HG02943 (cell line): ENCODE results near the gene OSGEP.

Source experiments
- ATAC-seq: cut with Tn5 transposase; IDR thresholded peaks from one replicate; pipeline ENCODE4 v1.9.1; 2021; ENCODE audit warnings: mild to moderate bottlenecking, low read depth, moderate library complexity; ENCODE audit not compliant: unreplicated experiment

The OSGEP gene

GRCh38 chr14:20454516-20455354 lies at the start of gene OSGEP, which contains the start of gene APEX1:
TSS of gene OSGEP (minus strand) at chr14:20454812. CDS start at chr14:20454683, 129 bp downstream.
TSS of gene APEX1 (plus strand) at chr14:20455226. CDS start at chr14:20455646, 420 bp downstream.
- ATAC-seq = peak; percentile 82

DNA sequence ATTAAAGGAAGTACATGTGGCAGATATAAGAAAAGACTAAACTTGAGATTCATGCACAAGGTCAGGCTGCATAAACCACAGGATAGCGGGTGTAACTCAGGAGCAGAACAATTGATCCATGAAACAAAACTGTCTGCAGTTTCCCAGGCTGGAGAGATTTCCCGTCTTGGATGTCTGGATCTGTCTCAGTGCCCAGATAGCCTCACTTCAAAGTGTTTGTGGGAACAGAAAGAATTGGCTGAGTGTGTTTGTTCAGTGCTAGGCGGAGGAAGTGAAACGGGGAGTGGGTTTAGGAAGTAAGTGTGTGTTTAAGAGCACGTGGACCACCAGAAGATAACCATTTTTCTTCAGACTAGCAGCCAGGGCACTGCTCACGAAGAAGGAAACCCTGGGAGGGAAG lies 49.3 kb upstream of the OSGEP start:
- no peak for ATAC-seq

DNA sequence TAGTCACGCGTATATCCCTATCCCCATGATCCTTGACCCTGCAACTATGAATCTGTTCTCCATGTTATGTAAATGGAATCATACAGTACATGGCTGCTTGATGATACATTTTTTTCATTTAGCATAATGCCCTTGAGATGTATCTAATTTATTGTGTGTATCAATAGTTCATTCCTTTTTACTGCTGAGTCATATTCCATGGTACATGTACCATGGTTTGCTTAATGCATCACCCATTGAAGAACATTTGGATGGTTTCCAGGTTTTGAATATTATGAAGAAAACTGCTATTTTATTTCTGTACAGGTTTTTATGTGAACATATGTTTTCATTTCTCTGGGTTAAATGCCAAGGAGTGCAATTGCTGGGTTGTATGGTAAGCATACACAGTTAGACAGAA lies 46.7 kb upstream of the OSGEP start:
- ATAC-seq = no peak

GRCh38 chr14:20499881-20500280 lies 45.3 kb upstream of the OSGEP start:
- ATAC-seq = no peak

DNA sequence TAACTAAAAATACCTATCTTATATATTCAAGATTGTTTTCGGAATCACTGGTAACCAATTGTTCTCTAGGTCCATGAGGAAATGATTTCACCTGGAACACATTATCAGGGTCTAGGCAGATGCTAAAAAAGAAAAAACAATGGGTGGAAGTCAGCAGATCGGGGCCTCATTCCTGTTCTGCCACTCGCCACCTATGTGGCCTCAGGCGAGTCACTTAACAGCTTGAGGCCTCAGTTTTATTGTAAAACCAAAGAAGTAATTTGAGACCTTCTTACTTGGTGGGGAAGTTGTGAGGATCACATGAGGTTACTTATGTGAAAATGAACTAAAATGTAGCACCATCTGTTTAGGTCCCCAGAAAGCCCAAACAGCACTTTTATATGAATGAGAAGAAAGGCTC lies 44.5 kb upstream of the OSGEP start:
- no peak for ATAC-seq

- ATAC-seq = no peak
Measured at GRCh38 chr14:20498622-20499021, 44.0 kb upstream of the OSGEP start.

GRCh38 chr14:20494935-20495766 lies 40.5 kb upstream of the OSGEP start:
- no peak for ATAC-seq

DNA sequence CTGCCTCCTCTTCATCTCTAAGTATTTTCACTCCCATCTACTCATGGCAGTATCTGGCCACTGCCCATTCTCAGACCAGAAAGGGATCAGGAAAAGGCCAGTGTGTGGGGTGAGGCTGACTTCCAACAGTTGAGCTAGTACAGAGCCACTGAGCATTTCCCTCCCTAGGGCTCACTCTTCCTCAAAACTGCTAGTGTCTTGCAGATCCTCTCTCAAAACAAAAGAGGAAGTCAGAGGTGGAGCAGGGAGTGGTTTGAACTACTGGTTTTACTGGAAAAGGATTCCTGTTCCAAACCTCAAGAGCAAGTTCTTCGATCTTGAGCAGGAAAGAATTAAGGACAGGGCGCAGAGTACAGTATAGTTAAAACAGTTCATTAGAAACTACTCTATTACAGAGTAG lies 39.0 kb upstream of the OSGEP start:
- no peak for ATAC-seq

- ATAC-seq = no peak
Measured at GRCh38 chr14:20492486-20492885, 37.9 kb upstream of the OSGEP start.

GRCh38 chr14:20490563-20490962 lies 36.0 kb upstream of the OSGEP start:
- ATAC-seq = no peak

- no peak for ATAC-seq
Measured at GRCh38 chr14:20489093-20489994, 34.7 kb upstream of the OSGEP start.

GRCh38 chr14:20487396-20487725 lies 32.7 kb upstream of the OSGEP start:
- ATAC-seq = no peak

DNA sequence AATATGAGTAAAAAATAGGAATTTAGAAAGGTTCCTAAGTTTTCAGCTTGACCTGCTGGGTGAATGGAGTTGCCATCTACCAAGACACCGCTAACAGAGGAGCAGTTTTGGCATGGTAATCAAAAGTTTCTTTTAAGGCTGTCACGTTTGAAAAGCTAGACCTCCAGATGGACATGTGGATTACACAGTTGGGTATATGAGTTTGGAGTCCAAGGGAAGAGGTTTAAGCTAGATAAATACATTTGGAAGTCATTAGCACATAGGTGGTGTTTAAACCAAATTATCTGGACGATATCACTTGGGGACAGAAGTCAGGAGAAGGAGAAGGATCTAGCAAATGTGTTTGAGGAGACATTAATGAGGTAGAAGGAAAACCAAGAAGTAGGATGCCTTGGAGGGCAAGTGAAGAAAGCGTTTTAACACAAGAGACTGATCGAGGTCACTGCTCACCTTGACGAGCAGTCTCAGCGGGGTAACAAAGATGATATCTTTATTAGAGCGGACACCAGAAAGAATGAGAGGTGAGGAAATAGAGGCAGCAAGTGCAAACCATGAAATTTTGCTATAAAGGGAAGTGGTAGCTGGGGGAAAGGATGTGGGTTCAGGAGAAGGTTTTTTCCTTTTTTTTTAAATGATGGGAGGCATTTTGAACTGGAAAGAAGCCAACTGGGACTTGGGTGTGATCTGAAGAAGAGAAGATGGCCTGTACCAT lies 32.2 kb upstream of the OSGEP start:
- ATAC-seq = no peak

DNA sequence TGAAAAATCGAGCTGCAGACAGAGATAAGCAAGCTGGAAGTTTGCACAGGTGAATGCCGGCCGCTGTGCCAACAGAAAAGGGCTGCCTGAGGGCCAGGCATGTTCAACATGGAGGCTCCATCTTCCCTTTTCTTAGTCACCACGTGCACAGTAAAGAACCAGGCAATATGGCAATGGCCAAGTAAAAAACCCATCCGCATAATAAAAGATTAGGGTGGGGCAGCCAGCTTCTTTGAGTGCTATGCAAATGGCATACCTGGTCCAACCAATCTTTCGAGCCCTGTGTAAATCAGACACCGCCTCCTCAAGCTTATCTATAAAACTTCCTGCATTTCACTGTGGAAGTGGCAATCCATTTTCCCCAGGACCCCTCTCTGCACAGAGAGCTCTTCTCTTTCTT lies 31.3 kb upstream of the OSGEP start:
- no peak for ATAC-seq

- ATAC-seq = no peak
Measured at GRCh38 chr14:20482382-20482781, 27.8 kb upstream of the OSGEP start.

DNA sequence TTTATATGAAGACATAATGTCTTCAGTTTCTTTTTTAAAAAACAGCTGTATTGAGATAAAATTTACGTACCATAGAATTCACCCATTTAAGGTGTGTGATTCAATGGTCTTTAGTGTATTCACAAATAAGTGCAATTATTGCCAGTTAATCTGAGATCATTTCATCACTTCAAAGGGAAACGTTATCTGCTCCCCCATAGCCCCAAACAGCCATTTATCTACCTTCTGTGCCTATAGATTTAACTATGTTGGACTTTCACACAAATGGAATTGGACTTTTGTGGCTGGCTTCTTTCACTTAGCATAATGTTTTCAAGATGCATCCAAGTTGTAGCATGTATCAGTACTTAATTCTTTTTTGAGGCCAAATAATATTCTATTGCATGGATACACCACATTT lies 24.3 kb upstream of the OSGEP start:
- no peak for ATAC-seq

DNA sequence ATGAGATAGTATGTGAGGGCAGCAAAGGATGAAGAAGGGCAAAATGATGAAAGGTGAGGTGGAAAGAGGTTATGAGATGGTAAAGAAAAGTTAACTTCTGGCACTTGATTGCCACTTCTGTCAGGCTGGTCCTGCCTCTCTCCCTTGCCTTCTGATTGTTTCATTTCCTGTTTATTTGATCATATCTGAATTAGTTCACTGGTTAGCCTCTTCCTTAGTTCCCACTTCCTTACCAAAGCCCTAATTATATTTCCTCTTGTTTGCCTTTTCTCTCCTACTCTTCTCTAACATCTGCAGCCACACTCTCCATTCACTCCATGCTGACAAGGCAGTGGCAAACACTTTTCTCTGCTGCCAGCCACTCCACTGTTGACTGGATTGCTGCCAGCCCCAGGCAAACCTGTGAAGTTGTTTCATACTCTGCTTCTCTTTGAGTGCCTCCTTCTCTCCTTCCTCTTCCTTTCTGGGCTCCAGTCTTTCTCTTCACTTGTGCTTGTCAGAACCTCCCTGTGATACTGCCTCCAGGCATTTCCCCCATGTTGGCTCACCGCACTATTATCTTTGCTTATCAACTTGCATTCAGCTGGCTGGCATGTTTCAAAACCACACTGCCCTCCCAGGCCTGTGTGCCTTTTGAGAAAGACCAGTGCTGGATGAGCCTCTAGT lies 22.7 kb upstream of the OSGEP start:
- ATAC-seq = no peak

- no peak for ATAC-seq
Measured at GRCh38 chr14:20476776-20477175, 22.2 kb upstream of the OSGEP start.

DNA sequence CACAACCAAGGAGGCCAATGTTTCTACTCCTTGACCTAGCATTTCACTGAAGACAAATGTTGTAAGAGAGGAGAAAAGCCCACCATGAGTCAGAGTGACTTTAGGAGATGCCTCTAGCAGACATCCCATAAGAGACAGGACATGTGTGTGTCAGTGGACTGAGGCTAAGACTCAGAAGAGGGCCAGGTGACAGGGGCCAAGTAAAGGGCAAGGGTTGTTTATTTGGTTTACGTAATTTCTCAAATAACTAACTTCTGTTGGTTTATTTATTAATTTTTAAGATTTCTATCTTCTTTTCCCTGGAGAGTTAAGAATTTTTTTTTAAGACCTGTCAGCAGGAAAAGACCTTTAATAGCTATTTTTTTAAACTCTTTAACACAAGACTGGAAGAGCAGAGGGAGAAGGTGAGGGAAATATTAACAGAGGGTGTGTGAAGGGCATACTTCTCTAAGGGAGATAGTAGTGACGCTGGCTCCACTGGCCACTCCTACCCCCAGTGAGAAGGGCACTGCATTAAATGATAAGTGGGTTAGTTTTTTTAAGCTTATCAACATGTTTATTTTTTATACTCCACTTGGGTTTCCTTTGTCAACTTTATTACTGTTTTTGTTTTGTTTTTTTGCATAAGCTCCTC lies 18.0 kb upstream of the OSGEP start:
- ATAC-seq = no peak
